ENCODE results near the gene PPP2R3C.

The PPP2R3C gene

DNA sequence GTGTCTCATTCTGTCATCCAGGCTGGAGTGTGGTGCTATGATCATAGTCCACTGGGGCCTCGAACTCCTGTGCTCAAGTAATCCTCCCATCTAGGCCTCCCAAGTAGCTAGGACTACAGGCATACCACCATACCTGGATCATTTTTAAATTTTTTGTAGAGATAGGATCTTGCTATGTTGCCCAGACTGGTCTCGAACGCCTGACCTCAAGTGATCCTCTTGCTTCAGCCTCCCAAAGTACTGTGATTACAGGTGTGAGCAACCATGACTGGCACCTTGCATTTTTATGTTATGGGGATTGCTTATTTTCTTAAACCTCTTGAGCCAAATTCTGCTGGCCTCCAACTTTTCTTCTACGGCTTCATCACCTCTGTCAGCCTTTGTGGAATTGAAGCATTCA lies 27.4 kb upstream of the PPP2R3C start:
- Mint-ChIP-seq H3K4me1 (no peaks in the 10 kb centered on the region), H3K4me3 (no peak overlapping the region), H3K36me3 (ENCODE audit: low read depth) (peaks cover 55% of the 10 kb centered on the region), H3K27ac (no peak overlapping the region), H3K27me3 (ENCODE audit: low read depth) (no peaks in the 10 kb centered on the region), H3K9me3 (peaks cover 2% of the 10 kb centered on the region)
- no peak for TF ChIP-seq CTCF (IDR thresholded peaks at IDR 0.05; ENCODE audit: unreplicated experiment in 3 of 3)

DNA sequence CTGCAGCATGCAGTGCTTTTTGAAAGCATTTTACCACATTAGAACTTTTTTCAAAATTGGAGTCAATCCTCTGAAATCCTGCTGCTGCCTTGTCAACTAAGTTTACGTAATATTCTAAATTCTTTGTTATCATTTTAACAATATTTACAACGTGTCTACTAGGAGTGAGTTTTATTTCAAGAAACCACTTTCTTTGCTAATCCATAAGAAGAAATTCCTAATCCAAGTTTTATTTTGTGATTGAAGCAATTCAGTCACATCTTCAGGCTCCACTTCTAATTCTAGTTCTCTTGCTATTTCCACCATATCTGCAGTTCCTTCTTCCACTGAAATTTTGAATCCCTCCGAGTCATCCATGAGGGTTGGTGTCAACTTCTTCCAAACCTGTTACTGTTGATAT lies 25.9 kb upstream of the PPP2R3C start:
- Mint-ChIP-seq H3K4me1 (no peaks in the 10 kb centered on the region), H3K36me3 (ENCODE audit: low read depth) (peaks cover 47% of the 10 kb centered on the region), H3K27ac (no peak overlapping the region), H3K9me3 (peaks cover 2% of the 10 kb centered on the region), H3K4me3 (no peak overlapping the region), H3K27me3 (ENCODE audit: low read depth) (no peaks in the 10 kb centered on the region)
- no peak for TF ChIP-seq CTCF (IDR thresholded peaks at IDR 0.05; ENCODE audit: unreplicated experiment in 3 of 3)

DNA sequence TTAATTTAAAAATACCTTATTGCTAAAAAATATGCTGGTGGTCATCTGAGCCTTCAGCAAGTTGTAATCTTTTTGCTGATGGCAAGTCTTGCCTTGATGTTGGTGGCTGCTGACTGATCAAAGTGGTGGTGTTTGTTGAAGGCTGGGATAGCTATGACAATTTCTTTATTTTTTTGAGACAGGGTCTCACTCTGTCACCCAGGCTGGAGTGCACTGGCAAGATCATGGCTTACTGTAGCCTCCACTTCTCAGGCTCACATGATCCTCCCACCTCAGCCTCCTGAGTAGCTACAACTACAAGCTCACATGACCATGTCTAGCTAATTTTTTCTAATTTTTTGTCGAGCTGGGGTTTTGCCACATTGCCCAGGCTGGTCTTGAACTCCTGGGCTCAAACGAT lies 25.4 kb upstream of the PPP2R3C start:
- Mint-ChIP-seq H3K9me3 (peaks cover 2% of the 10 kb centered on the region), H3K27me3 (ENCODE audit: low read depth) (no peaks in the 10 kb centered on the region), H3K4me3 (no peak overlapping the region), H3K36me3 (ENCODE audit: low read depth) (peaks cover 47% of the 10 kb centered on the region), H3K27ac (no peak overlapping the region), H3K4me1 (no peaks in the 10 kb centered on the region)
- TF ChIP-seq CTCF (IDR thresholded peaks at IDR 0.05; ENCODE audit: unreplicated experiment in 3 of 3) = no peak

DNA sequence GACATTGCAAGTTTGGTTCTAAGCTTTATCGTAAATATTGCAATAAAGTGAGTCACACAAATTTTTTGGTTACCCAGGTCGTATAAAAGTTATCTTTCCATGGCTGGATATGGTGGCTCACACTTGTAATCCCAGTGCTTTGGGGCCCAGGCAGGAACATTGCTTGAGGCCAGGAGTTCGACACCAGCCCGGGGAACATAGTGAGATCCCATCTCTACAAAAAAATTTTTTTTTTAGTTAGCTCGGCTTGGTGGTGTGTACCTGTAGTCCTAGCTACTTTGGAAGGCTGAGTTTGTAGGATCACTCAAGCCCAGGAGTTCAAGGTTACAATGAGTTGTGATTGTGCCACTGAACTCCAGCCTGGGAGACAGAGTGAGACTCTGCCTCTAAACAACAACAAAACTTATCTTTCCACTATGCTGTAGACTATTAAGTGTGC lies 24.9 kb upstream of the PPP2R3C start:
- no peak overlapping the region for H3K27ac Mint-ChIP-seq

GRCh38 chr14:35144029-35144428 lies 22.2 kb upstream of the PPP2R3C start:
- H3K27ac Mint-ChIP-seq = no peak overlapping the region
- no peak for TF ChIP-seq CTCF (IDR thresholded peaks at IDR 0.05; ENCODE audit: unreplicated experiment in 3 of 3)
- H3K36me3 Mint-ChIP-seq (ENCODE audit: low read depth) = peaks cover 20% of the 10 kb centered on the region
- H3K9me3 Mint-ChIP-seq = peaks cover 2% of the 10 kb centered on the region
- no peaks in the 10 kb centered on the region for H3K4me1 Mint-ChIP-seq
- no peak overlapping the region for H3K4me3 Mint-ChIP-seq
- no peaks in the 10 kb centered on the region for H3K27me3 Mint-ChIP-seq (ENCODE audit: low read depth)

More for the DNA sequence above, 24.9 kb upstream of the PPP2R3C start:
- TF ChIP-seq CTCF (IDR thresholded peaks at IDR 0.05; ENCODE audit: unreplicated experiment in 3 of 3) = no peak
- no peaks in the 10 kb centered on the region for H3K4me1 Mint-ChIP-seq
- H3K36me3 Mint-ChIP-seq (ENCODE audit: low read depth) = peaks cover 43% of the 10 kb centered on the region
- H3K4me3 Mint-ChIP-seq = no peak overlapping the region
- no peaks in the 10 kb centered on the region for H3K27me3 Mint-ChIP-seq (ENCODE audit: low read depth)
- H3K9me3 Mint-ChIP-seq = peaks cover 2% of the 10 kb centered on the region

DNA sequence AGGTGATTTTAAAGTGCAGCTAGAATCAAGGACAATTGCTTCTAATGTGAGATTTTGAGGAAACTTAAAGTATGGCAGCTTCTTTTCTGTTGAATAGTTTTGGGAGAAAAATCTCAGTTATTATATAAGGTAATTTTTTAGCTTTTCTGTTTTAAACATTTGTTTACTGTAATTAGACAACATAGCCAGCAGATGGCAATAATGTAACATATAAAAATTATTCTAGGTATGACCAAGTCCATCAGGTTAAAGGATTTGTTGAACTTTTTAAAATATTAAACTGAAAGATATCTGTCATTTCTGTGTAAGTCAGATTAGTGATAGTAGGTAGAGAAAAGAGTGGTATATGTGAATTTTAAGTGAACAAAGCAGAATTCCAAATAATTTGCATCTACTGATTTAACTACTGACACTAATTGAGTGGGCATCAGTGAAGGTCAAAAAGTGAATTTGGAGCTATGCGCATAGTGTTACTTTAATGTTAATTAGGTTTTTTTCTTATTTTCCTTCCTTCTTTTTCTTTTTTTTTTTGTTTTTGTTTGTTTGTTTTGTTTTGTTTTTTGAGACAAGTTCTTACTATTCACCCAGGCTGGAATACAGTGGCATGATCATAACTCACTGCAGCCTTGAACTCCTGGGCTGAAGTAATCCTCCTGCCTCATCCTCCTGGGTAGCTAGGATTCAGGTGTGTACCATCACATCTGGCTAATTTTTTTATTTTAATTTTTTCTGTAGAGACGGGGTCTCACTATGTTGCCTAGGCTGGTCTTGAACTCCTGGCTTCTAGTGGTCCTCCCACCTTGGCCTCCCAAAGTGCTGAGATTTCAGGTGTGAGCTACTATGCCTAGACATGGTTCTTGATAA lies 19.2 kb upstream of the PPP2R3C start:
- no peaks in the 10 kb centered on the region for H3K27me3 Mint-ChIP-seq (ENCODE audit: low read depth)
- H3K36me3 Mint-ChIP-seq (ENCODE audit: low read depth) = peaks cover 3% of the 10 kb centered on the region

More for the DNA sequence above, 19.2 kb upstream of the PPP2R3C start:
- Mint-ChIP-seq H3K4me1 (no peaks in the 10 kb centered on the region), H3K4me3 (no peak overlapping the region), H3K27ac (no peak overlapping the region), H3K9me3 (no peaks in the 10 kb centered on the region)
- no peak for TF ChIP-seq CTCF (IDR thresholded peaks at IDR 0.05; ENCODE audit: unreplicated experiment in 3 of 3)
